OCI-LY3 (cell line): ENCODE results near the gene KRTAP6-3.

Source experiments
- H2AFZ ChIP-seq: fragments of 200-600, 300-600 bp; shearing (Covaris generic); 2 replicates; pipeline ENCODE4 v1.6.0; 2014; ENCODE audit warnings: antibody characterized with exemption, low read depth, low read length
- H3K27ac ChIP-seq: fragments of 200-600, 300-600 bp; sonication (generic); 2 replicates; pipeline ENCODE4 v1.5.1; 2014; ENCODE audit warnings: mild to moderate bottlenecking, low read length, moderate library complexity, mixed read lengths
- H3K27me3 ChIP-seq: fragments of 200-600, 300-600 bp; sonication (generic); 2 replicates; pipeline ENCODE4 v1.6.1; 2014; ENCODE audit warnings: low read depth, low read length, mixed read lengths
- H3K36me3 ChIP-seq: fragments of 200-600, 300-600 bp; sonication (generic); replicated peaks from 2 replicates; pipeline ENCODE3; 2014; ENCODE audit warnings: low read depth, low read length, mixed read lengths
- H3K4me1 ChIP-seq: fragments of 300-600, 200-600 bp; sonication (generic); 2 replicates; pipeline ENCODE4 v1.6.1; 2014; ENCODE audit warnings: low read length, mixed read lengths
- H3K4me2 ChIP-seq: fragments of 200-600, 300-600 bp; sonication (generic); 2 replicates; pipeline ENCODE4 v1.6.1; 2014; ENCODE audit warnings: low read length, mixed read lengths
- H3K4me3 ChIP-seq: fragments of 300-600, 200-600 bp; sonication (generic); 2 replicates; pipeline ENCODE4 v1.5.1; 2014; ENCODE audit warnings: antibody characterized with exemption, mild to moderate bottlenecking, low read length, moderate library complexity
- H3K79me2 ChIP-seq: fragments of 300-600, 200-600 bp; shearing (Covaris generic); 2 replicates; pipeline ENCODE4 v1.6.1; 2014; ENCODE audit warnings: mild to moderate bottlenecking, low read length, mixed read lengths
- H3K9ac ChIP-seq: fragments of 300-600, 200-600 bp; shearing (Covaris generic); 2 replicates; pipeline ENCODE4 v1.6.0; 2014; ENCODE audit warnings: mild to moderate bottlenecking, low read length, moderate library complexity
- H3K9me3 ChIP-seq: fragments of 200-600, 300-600 bp; shearing (Covaris generic); 2 replicates; pipeline ENCODE4 v1.6.1; 2014; ENCODE audit warnings: low read length, mixed read lengths; ENCODE audit not compliant: insufficient read depth
- H4K20me1 ChIP-seq: fragments of 200-600, 300-600 bp; sonication (generic); 2 replicates; pipeline ENCODE4 v1.6.1; 2016; ENCODE audit warnings: low read length, mixed read lengths; ENCODE audit not compliant: insufficient read depth
- EZH2phosphoT487 ChIP-seq: fragments of 200-600 bp; shearing (Covaris generic); IDR thresholded peaks from 2 replicates; pipeline ENCODE4 v1.6.1; 2018; ENCODE audit warnings: antibody characterized with exemption, mixed run types, low read depth
- TF ChIP-seq, protein P1 (sequence below): fragments of 200-600, 300-600 bp; sonication (generic); IDR thresholded peaks from 2 replicates; pipeline ENCODE4 v1.5.1; 2014; ENCODE audit warnings: antibody characterized with exemption, low read length, low read depth

The KRTAP6-3 gene

DNA sequence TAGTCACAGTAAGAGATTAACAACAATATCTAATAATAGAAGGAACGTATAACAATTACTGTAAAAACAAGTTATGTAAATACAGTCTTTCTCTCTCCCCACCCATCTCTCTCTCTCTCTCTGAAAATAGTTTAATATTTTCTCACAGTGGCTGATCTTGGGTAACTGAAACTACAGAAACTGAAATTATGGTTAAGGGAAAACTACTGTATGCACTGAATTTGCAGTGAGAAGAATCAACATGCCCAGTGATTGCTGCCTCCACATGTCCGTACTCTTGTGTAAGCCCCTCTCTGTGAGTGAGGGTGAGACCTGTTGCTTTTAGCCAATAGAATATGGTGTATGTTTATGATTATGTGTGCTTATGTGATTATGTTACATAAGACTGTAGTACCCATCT lies 19.9 kb downstream of the KRTAP6-3 start:
- Histone ChIP-seq H3K79me2 (no peaks in the 10 kb centered on the region), H3K9me3 (peaks cover 22% of the 10 kb centered on the region), H3K36me3 (peaks cover 34% of the 10 kb centered on the region), H3K4me3 (no peak overlapping the region), H2AFZ (peak overlapping the region; percentile 68; the same call in 1 of the 2 replicates), H3K4me2 (peak overlapping the region; percentile 29; the same call in 1 of the 2 replicates), H3K27ac (peak overlapping the region; percentile 79), H4K20me1 (no peaks in the 10 kb centered on the region), H3K9ac (no peak overlapping the region), H3K27me3 (no peaks in the 10 kb centered on the region), H3K4me1 (peaks cover 55% of the 10 kb centered on the region)
- no peak for TF ChIP-seq EZH2phosphoT487
- TF ChIP-seq, protein P1, sequence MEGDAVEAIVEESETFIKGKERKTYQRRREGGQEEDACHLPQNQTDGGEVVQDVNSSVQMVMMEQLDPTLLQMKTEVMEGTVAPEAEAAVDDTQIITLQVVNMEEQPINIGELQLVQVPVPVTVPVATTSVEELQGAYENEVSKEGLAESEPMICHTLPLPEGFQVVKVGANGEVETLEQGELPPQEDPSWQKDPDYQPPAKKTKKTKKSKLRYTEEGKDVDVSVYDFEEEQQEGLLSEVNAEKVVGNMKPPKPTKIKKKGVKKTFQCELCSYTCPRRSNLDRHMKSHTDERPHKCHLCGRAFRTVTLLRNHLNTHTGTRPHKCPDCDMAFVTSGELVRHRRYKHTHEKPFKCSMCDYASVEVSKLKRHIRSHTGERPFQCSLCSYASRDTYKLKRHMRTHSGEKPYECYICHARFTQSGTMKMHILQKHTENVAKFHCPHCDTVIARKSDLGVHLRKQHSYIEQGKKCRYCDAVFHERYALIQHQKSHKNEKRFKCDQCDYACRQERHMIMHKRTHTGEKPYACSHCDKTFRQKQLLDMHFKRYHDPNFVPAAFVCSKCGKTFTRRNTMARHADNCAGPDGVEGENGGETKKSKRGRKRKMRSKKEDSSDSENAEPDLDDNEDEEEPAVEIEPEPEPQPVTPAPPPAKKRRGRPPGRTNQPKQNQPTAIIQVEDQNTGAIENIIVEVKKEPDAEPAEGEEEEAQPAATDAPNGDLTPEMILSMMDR: no peak

DNA sequence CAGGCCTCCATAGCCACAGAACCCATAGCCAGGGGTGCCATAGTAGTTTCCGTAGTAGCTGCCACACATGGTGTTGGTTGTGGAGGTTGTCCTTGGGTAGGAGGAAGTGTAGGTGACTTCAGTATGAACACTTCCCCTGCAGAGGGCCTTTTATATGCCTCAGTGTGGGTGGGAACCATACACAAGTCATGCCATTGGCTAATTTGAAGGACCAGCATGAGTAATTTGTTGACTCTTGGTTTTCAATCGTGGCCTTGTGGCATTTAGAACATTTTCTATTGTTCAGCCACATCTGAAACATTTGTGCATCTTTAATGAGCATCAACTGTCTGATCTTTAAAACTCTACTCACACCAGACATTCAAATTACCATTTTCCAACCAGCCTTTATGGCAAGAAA lies 21.6 kb downstream of the KRTAP6-3 start, which contains the start of gene KRTAP6-1:
Gene KRTAP6-1, minus strand, starts transcription at position 95 of the 400 bp plus-strand sequence. Its CDS starts 26 bp downstream, at position 69.
- no peaks in the 10 kb centered on the region for H3K79me2 ChIP-seq
- peaks cover 40% of the 10 kb centered on the region for H3K36me3 ChIP-seq
- H3K4me3 ChIP-seq: no peak within 1 kb of the TSS
- H2AFZ ChIP-seq: peak within 1 kb of the TSS; percentile 7; the same call in 1 of the 2 replicates
- H3K9ac ChIP-seq: peak within 1 kb of the TSS; percentile 52; the same call in 1 of the 2 replicates
- H4K20me1 ChIP-seq: no peaks in the 10 kb centered on the region
- peaks cover 57% of the 10 kb centered on the region for H3K4me1 ChIP-seq
- H3K27me3 ChIP-seq: no peaks in the 10 kb centered on the region
- peak within 1 kb of the TSS; percentile 31 for H3K4me2 ChIP-seq
- H3K9me3 ChIP-seq: peaks cover 22% of the 10 kb centered on the region
- H3K27ac ChIP-seq: peak within 1 kb of the TSS; percentile 96
- no peak for TF ChIP-seq EZH2phosphoT487
- TF ChIP-seq, protein P1: no peak

GRCh38 chr21:30615199-30615598 lies 23.0 kb downstream of the KRTAP6-3 start:
- TF ChIP-seq, protein P1: no peak
- no peak for TF ChIP-seq EZH2phosphoT487
- Histone ChIP-seq H3K9me3 (peaks cover 26% of the 10 kb centered on the region), H3K4me2 (peak overlapping the region; percentile 52), H3K27ac (peak overlapping the region; percentile 96), H2AFZ (no peak overlapping the region), H3K36me3 (peaks cover 50% of the 10 kb centered on the region), H4K20me1 (no peaks in the 10 kb centered on the region), H3K4me1 (peaks cover 65% of the 10 kb centered on the region), H3K4me3 (peak overlapping the region; percentile 33; the same call in 1 of the 2 replicates), H3K79me2 (no peaks in the 10 kb centered on the region), H3K9ac (peak overlapping the region; percentile 71), H3K27me3 (no peaks in the 10 kb centered on the region)

- Histone ChIP-seq H3K79me2 (no peaks in the 10 kb centered on the region), H3K9me3 (peaks cover 24% of the 10 kb centered on the region), H3K36me3 (peaks cover 54% of the 10 kb centered on the region), H3K4me3 (peak within 1 kb of the TSS; percentile 33; the same call in 1 of the 2 replicates), H3K27me3 (no peaks in the 10 kb centered on the region), H3K9ac (peak within 1 kb of the TSS; percentile 71), H3K4me1 (peaks cover 71% of the 10 kb centered on the region), H4K20me1 (no peaks in the 10 kb centered on the region), H3K4me2 (peak within 1 kb of the TSS; percentile 52), H2AFZ (no peak within 1 kb of the TSS), H3K27ac (peak within 1 kb of the TSS; percentile 96)
- no peak for TF ChIP-seq EZH2phosphoT487
- TF ChIP-seq, protein P1: no peak
These were observed 23.9 kb downstream of the KRTAP6-3 start, which contains the start of gene KRTAP20-1 for GRCh38 chr21:30616125-30616524. Gene KRTAP20-1, plus strand, starts transcription at chr21:30616425. Its CDS starts 30 bp downstream, at chr21:30616455.
